Hepatocyte (in vitro differentiated cells): ENCODE measurements around the gene PLEKHG5.

Source experiments
- CTCF ChIP-seq: fragments of 200-600 bp; sonication (generic); IDR thresholded peaks from 2 replicates; pipeline ENCODE4 v1.5.1; 2016; ENCODE audit warnings: antibody characterized with exemption, mild to moderate bottlenecking; ENCODE audit not compliant: poor library complexity
- EZH2 ChIP-seq: fragments of 200-600 bp; sonication (generic); IDR thresholded peaks from 2 replicates; pipeline ENCODE4 v1.6.1; 2016; ENCODE audit warnings: antibody characterized with exemption, mild to moderate bottlenecking, borderline replicate concordance

GRCh38 chr1:6435547-6435946 lies 55.9 kb downstream of the PLEKHG5 start:
- no peak for TF ChIP-seq CTCF
- no peak for TF ChIP-seq EZH2
